ENCODE results near the gene NECAB2.

The NECAB2 gene

GRCh38 chr16:84021488-84021887 is 53.4 kb downstream of the NECAB2 start:
- Histone ChIP-seq H3K9me3 (ENCODE audit: control insufficient read depth, insufficient read depth, low read length) (peaks cover 34% of the 10 kb centered on the region; the same call in 1 of the 2 replicates), H3K79me2 (ENCODE audit: control insufficient read depth, low read length) (no peaks in the 10 kb centered on the region), H3K9me2 (replicated peaks; ENCODE audit: control insufficient read depth, low read length) (no peaks in the 10 kb centered on the region), H4K20me1 (ENCODE audit: control insufficient read depth, insufficient read depth, low read depth, low read length) (no peaks in the 10 kb centered on the region), H3K27ac (ENCODE audit: low read depth, low read length) (no peak overlapping the region), H3K4me1 (ENCODE audit: control insufficient read depth, low read length) (no peaks in the 10 kb centered on the region), H3K27me3 (ENCODE audit: control insufficient read depth, low read length) (no peaks in the 10 kb centered on the region), H3K4me3 (ENCODE audit: low read length) (no peak overlapping the region), H3K4me2 (ENCODE audit: low read length) (no peak overlapping the region), H3F3A (ENCODE audit: control insufficient read depth, insufficient read depth) (no peaks in the 10 kb centered on the region), H3K36me3 (ENCODE audit: control insufficient read depth, low read length) (no peaks in the 10 kb centered on the region)
- no peak for TF ChIP-seq EZH2phosphoT487 (IDR thresholded peaks at IDR 0.05; ENCODE audit: borderline replicate concordance, low read length)
- TF ChIP-seq, protein P1, sequence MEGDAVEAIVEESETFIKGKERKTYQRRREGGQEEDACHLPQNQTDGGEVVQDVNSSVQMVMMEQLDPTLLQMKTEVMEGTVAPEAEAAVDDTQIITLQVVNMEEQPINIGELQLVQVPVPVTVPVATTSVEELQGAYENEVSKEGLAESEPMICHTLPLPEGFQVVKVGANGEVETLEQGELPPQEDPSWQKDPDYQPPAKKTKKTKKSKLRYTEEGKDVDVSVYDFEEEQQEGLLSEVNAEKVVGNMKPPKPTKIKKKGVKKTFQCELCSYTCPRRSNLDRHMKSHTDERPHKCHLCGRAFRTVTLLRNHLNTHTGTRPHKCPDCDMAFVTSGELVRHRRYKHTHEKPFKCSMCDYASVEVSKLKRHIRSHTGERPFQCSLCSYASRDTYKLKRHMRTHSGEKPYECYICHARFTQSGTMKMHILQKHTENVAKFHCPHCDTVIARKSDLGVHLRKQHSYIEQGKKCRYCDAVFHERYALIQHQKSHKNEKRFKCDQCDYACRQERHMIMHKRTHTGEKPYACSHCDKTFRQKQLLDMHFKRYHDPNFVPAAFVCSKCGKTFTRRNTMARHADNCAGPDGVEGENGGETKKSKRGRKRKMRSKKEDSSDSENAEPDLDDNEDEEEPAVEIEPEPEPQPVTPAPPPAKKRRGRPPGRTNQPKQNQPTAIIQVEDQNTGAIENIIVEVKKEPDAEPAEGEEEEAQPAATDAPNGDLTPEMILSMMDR (IDR thresholded peaks at IDR 0.05; ENCODE audit: low read depth, low read length, poor library complexity, severe bottlenecking), result no peak

DNA sequence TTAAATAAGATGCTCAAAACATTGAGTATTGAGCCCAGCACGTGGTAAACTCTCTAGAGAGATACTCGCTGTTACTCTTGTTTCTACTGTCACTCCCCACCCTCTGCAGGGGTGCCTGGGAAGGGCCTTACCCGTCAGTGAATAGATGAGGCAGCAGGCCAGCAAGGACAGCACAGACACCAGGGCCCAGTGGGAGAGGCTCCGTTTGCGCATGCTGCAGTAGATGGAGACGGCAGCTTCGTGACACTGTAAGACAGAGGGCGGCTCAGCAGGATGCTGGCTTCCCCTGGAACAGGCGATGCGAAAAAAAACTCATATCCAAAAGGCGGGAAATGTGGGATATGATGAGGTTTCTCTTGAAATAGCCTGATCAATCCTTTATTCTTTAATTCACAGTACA is 54.6 kb downstream of the NECAB2 start:
- H3K36me3 ChIP-seq (ENCODE audit: control insufficient read depth, low read length), result no peaks in the 10 kb centered on the region
- no peaks in the 10 kb centered on the region for H3K79me2 ChIP-seq (ENCODE audit: control insufficient read depth, low read length)
- no peak overlapping the region for H3K4me2 ChIP-seq (ENCODE audit: low read length)
- TF ChIP-seq EZH2phosphoT487 (IDR thresholded peaks at IDR 0.05; ENCODE audit: borderline replicate concordance, low read length), result no peak
- TF ChIP-seq, protein P1 (IDR thresholded peaks at IDR 0.05; ENCODE audit: low read depth, low read length, poor library complexity, severe bottlenecking), result no peak
- no peak overlapping the region for H3K4me3 ChIP-seq (ENCODE audit: low read length)
- H3F3A ChIP-seq (ENCODE audit: control insufficient read depth, insufficient read depth), result no peaks in the 10 kb centered on the region
- no peak overlapping the region for H3K27ac ChIP-seq (ENCODE audit: low read depth, low read length)
- H3K9me2 ChIP-seq (replicated peaks; ENCODE audit: control insufficient read depth, low read length), result no peaks in the 10 kb centered on the region
- no peaks in the 10 kb centered on the region for H3K4me1 ChIP-seq (ENCODE audit: control insufficient read depth, low read length)
- H4K20me1 ChIP-seq (ENCODE audit: control insufficient read depth, insufficient read depth, low read depth, low read length), result no peaks in the 10 kb centered on the region
- no peaks in the 10 kb centered on the region for H3K27me3 ChIP-seq (ENCODE audit: control insufficient read depth, low read length)
- peaks cover 24% of the 10 kb centered on the region; the same call in 1 of the 2 replicates for H3K9me3 ChIP-seq (ENCODE audit: control insufficient read depth, insufficient read depth, low read length)

GRCh38 chr16:84024854-84025253 is 56.8 kb downstream of the NECAB2 start:
- TF ChIP-seq, protein P1 (IDR thresholded peaks at IDR 0.05; ENCODE audit: low read depth, low read length, poor library complexity, severe bottlenecking), result no peak
- TF ChIP-seq EZH2phosphoT487 (IDR thresholded peaks at IDR 0.05; ENCODE audit: borderline replicate concordance, low read length), result no peak
- Histone ChIP-seq H3K79me2 (ENCODE audit: control insufficient read depth, low read length) (no peaks in the 10 kb centered on the region), H4K20me1 (ENCODE audit: control insufficient read depth, insufficient read depth, low read depth, low read length) (no peaks in the 10 kb centered on the region), H3K4me3 (ENCODE audit: low read length) (no peak overlapping the region), H3K36me3 (ENCODE audit: control insufficient read depth, low read length) (no peaks in the 10 kb centered on the region), H3K27ac (ENCODE audit: low read depth, low read length) (no peak overlapping the region), H3K27me3 (ENCODE audit: control insufficient read depth, low read length) (no peaks in the 10 kb centered on the region), H3K4me1 (ENCODE audit: control insufficient read depth, low read length) (no peaks in the 10 kb centered on the region), H3K4me2 (ENCODE audit: low read length) (no peak overlapping the region), H3K9me2 (replicated peaks; ENCODE audit: control insufficient read depth, low read length) (no peaks in the 10 kb centered on the region), H3K9me3 (ENCODE audit: control insufficient read depth, insufficient read depth, low read length) (peaks cover 10% of the 10 kb centered on the region; the same call in 1 of the 2 replicates), H3F3A (ENCODE audit: control insufficient read depth, insufficient read depth) (no peaks in the 10 kb centered on the region)

Measured in DOHH2 (cell line).